ENCODE results near the gene NUP107.

GRCh38 chr12:68667896-68668295, 18.9 kb upstream of the NUP107 start:
- no peak for TF ChIP-seq POLR2A (IDR thresholded peaks at IDR 0.05)
- no peak for TF ChIP-seq CTCF (IDR thresholded peaks at IDR 0.05)
